Non-pigmented ciliary epithelial cell (primary cell): ENCODE measurements around the gene PTPRK.
A peak's percentile ranks its signal among the peaks of the same experiment; 100 is the strongest.

Experiments
- DNase-seq: peaks from one replicate; pipeline ENCODE4 v3.0.0-alpha.2; 2010; ENCODE audit warnings: low read depth

Gene PTPRK

GRCh38 chr6:128282961-128283360, 237.4 kb downstream of the PTPRK start:
- DNase-seq = no peak

GRCh38 chr6:128280960-128281359, 239.4 kb downstream of the PTPRK start:
- DNase-seq = no peak

GRCh38 chr6:128280066-128280465, 240.3 kb downstream of the PTPRK start:
- no peak for DNase-seq

GRCh38 chr6:128278836-128279235, 241.6 kb downstream of the PTPRK start:
- DNase-seq = no peak

- no peak for DNase-seq
These were observed 243.0 kb downstream of the PTPRK start for GRCh38 chr6:128277379-128277778.

GRCh38 chr6:128276311-128276710, 244.1 kb downstream of the PTPRK start:
- DNase-seq = no peak

GRCh38 chr6:128275681-128276080, 244.7 kb downstream of the PTPRK start:
- DNase-seq = no peak

GRCh38 chr6:128275030-128275429, 245.4 kb downstream of the PTPRK start:
- DNase-seq = peak; percentile 35

- no peak for DNase-seq
These were observed 248.9 kb downstream of the PTPRK start for GRCh38 chr6:128271527-128271926.

GRCh38 chr6:128271011-128271410, 249.4 kb downstream of the PTPRK start:
- no peak for DNase-seq

- DNase-seq = no peak
These were observed 253.5 kb downstream of the PTPRK start for GRCh38 chr6:128266946-128267345.

- DNase-seq = no peak
These were observed 254.7 kb downstream of the PTPRK start for GRCh38 chr6:128265706-128266105.

GRCh38 chr6:128259730-128260685, 260.4 kb downstream of the PTPRK start:
- DNase-seq = no peak

GRCh38 chr6:128259029-128259724, 261.2 kb downstream of the PTPRK start:
- no peak for DNase-seq

GRCh38 chr6:128256095-128256494, 264.3 kb downstream of the PTPRK start:
- no peak for DNase-seq

GRCh38 chr6:128252341-128253176, 267.8 kb downstream of the PTPRK start:
- no peak for DNase-seq

- DNase-seq = no peak
These were observed 268.7 kb downstream of the PTPRK start for GRCh38 chr6:128251445-128252340.

- no peak for DNase-seq
These were observed 269.9 kb downstream of the PTPRK start for GRCh38 chr6:128250370-128251070.

GRCh38 chr6:128249429-128249828, 271.0 kb downstream of the PTPRK start:
- DNase-seq = no peak

GRCh38 chr6:128246472-128247260, 273.7 kb downstream of the PTPRK start:
- DNase-seq = no peak
